NK-92 (cell line): ENCODE results near the gene SYN1.

Experiments
- DNase-seq: peaks from one replicate; lab custom pipeline; 2025; ENCODE audit not compliant: unreplicated experiment; lab: John Stamatoyannopoulos, UW

The SYN1 gene

GRCh38 chrX:47634871-47635575 is 15.4 kb upstream of the SYN1 start:
- DNase-seq, result no peak

GRCh38 chrX:47633689-47634590 is 14.3 kb upstream of the SYN1 start:
- DNase-seq, result no peak

GRCh38 chrX:47632666-47633065 is 13.0 kb upstream of the SYN1 start:
- DNase-seq, result no peak

- no peak for DNase-seq
Measured at GRCh38 chrX:47631676-47632075, 12.0 kb upstream of the SYN1 start.

- DNase-seq, result no peak
Measured at GRCh38 chrX:47629419-47630200, 10.0 kb upstream of the SYN1 start, which contains the start of gene CFP. Gene CFP, minus strand, starts transcription at chrX:47629930. Its CDS starts 86 bp downstream, at chrX:47629844.

- DNase-seq, result no peak
Measured at GRCh38 chrX:47628982-47629381, 9.3 kb upstream of the SYN1 start.

GRCh38 chrX:47625365-47625764 is 5.7 kb upstream of the SYN1 start:
- no peak for DNase-seq

GRCh38 chrX:47623540-47624027 is 3.9 kb upstream of the SYN1 start:
- no peak for DNase-seq

- DNase-seq, result no peak
Measured at GRCh38 chrX:47621851-47622250, 2.2 kb upstream of the SYN1 start.

- DNase-seq, result no peak
Measured at GRCh38 chrX:47620303-47620685, 637 bp upstream of the SYN1 start.

GRCh38 chrX:47618923-47619485 is 653 bp downstream of the SYN1 start:
- no peak for DNase-seq

GRCh38 chrX:47614618-47615017 is 5.0 kb downstream of the SYN1 start:
- no peak for DNase-seq

GRCh38 chrX:47613082-47613481 is 6.6 kb downstream of the SYN1 start:
- no peak for DNase-seq

- no peak for DNase-seq
Measured at GRCh38 chrX:47612418-47612817, 7.2 kb downstream of the SYN1 start.

GRCh38 chrX:47611926-47612325 is 7.7 kb downstream of the SYN1 start:
- no peak for DNase-seq

- no peak for DNase-seq
Measured at GRCh38 chrX:47611489-47611888, 8.2 kb downstream of the SYN1 start.

GRCh38 chrX:47610511-47610910 is 9.1 kb downstream of the SYN1 start:
- no peak for DNase-seq

- DNase-seq, result no peak
Measured at GRCh38 chrX:47608130-47608810, 11.4 kb downstream of the SYN1 start.

GRCh38 chrX:47607091-47607490 is 12.6 kb downstream of the SYN1 start:
- DNase-seq, result no peak

- DNase-seq, result no peak
Measured at GRCh38 chrX:47605024-47605423, 14.6 kb downstream of the SYN1 start.
